ENCODE measurements around the gene VASN. TPM values are rescaled to one million over a fixed set of nuclear protein-coding genes. Genes with fewer than 3 reads are reported as not detected.

Gene VASN
- total RNA-seq, 1 donor from 2014 or later = 0.67 TPM

DNA sequence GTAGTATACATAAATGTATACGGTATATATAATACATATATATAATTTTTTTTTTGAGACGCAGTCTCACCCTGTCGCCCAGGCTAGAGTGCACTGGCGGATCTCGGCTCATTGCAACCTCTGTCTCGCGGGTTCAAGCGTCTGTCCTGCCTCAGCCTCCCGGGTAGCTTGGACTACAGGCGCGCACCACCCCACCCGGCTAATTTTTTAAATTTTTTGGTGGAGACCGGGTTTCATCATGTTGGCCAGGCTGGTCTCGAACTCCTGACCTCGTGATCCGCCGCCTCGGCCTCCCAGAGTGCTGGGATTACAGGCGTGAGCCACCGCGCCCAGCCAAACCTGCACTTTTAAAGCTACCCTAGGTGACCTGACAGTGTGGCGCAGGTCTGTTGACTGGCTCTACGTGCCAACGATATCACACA is 21.3 kb upstream of the VASN start:
- Mint-ChIP-seq H3K27ac (ENCODE audit: unreplicated experiment) (peak overlapping the region; percentile 88), H3K27me3 (ENCODE audit: unreplicated experiment) (peaks cover 8% of the 10 kb centered on the region)

DNA sequence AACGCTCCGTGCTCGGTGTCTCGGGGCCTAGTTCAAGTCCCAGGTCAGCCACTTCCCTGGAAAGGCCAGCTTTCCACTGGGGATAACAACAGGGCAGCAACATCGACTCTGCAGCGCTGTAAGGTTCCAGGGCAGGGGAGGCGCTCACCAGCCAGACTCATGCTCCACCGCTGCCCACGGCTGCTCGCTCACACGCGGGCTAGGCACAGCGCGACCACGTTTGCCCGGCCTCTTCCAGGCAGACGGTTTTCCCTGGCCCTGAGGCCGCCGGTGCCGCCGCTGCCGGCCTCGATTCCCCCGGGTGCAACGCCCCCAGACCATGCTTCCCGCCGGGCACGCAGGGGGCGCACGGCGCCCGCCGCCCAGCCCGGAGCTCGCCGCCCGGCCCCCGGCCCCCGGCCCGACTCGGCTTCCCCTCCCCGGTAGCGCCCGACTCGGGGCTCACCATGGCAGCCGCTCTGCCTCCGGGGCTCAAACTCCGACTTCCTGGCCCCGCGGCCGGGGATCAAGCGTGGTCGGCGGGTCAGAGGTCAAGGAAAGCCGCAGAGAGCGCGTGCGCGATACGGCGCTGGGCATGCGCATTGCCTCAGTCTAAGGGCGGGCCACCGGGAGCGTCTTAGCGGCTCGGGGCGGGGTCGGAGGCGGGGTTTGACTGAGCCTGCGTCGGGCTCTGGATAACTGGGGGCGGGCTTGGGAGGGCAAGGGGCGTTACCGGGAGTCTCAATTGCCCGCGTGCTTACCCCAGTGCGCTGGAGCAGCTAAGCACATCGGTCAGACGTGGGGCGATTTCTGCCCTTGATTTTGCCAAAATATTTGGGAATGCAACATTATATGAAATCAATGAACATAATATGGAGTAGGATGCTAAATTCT is 20.6 kb upstream of the VASN start, which contains the start of gene PAM16:
Gene PAM16, minus strand, starts transcription at position 535 of the 873 bp plus-strand sequence. Its CDS starts 87 bp downstream, at position 448.
- Mint-ChIP-seq H3K9me3 (ENCODE audit: unreplicated experiment) (no peaks in the 10 kb centered on the region), H3K27me3 (ENCODE audit: unreplicated experiment) (peaks cover 8% of the 10 kb centered on the region), H3K27ac (ENCODE audit: unreplicated experiment) (peak within 1 kb of the TSS; percentile 88), H3K36me3 (ENCODE audit: low read depth, unreplicated experiment) (peaks cover 10% of the 10 kb centered on the region), H3K4me1 (ENCODE audit: unreplicated experiment) (peaks cover 15% of the 10 kb centered on the region), H3K4me3 (ENCODE audit: unreplicated experiment) (peak within 1 kb of the TSS; percentile 97)
- TF ChIP-seq, protein P1, sequence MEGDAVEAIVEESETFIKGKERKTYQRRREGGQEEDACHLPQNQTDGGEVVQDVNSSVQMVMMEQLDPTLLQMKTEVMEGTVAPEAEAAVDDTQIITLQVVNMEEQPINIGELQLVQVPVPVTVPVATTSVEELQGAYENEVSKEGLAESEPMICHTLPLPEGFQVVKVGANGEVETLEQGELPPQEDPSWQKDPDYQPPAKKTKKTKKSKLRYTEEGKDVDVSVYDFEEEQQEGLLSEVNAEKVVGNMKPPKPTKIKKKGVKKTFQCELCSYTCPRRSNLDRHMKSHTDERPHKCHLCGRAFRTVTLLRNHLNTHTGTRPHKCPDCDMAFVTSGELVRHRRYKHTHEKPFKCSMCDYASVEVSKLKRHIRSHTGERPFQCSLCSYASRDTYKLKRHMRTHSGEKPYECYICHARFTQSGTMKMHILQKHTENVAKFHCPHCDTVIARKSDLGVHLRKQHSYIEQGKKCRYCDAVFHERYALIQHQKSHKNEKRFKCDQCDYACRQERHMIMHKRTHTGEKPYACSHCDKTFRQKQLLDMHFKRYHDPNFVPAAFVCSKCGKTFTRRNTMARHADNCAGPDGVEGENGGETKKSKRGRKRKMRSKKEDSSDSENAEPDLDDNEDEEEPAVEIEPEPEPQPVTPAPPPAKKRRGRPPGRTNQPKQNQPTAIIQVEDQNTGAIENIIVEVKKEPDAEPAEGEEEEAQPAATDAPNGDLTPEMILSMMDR (IDR thresholded peaks at IDR 0.05; ENCODE audit: unreplicated experiment) = no peak
- DNase-seq (ENCODE audit: low spot score) = peak; percentile 99

More for the DNA sequence above, 21.3 kb upstream of the VASN start:
- peaks cover 15% of the 10 kb centered on the region for H3K4me1 Mint-ChIP-seq (ENCODE audit: unreplicated experiment)
- peak overlapping the region; percentile 97 for H3K4me3 Mint-ChIP-seq (ENCODE audit: unreplicated experiment)
- TF ChIP-seq, protein P1 (IDR thresholded peaks at IDR 0.05; ENCODE audit: unreplicated experiment) = no peak
- peaks cover 10% of the 10 kb centered on the region for H3K36me3 Mint-ChIP-seq (ENCODE audit: low read depth, unreplicated experiment)
- no peaks in the 10 kb centered on the region for H3K9me3 Mint-ChIP-seq (ENCODE audit: unreplicated experiment)
- DNase-seq (ENCODE audit: low spot score) = no peak

DNA sequence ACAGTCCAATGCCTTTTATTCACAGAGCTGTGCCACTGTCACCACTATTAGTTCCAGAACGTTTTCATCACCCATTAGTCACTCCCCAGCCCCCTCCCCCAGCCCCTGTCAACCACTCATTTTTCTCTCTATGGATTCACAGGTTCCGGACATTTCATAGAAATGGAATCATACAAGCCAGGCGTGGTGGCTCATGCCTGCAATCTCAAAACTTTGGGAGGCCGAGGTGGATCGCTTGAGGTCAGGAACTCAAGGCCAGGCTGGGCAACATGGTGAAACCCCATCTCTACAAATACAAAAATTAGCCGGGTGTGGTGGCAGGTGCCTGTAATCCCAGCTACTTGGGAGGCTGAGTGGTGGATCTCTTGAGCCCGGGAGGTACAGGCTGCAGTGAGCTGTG is 19.8 kb upstream of the VASN start:
- TF ChIP-seq, protein P1 (IDR thresholded peaks at IDR 0.05; ENCODE audit: unreplicated experiment) = no peak
- DNase-seq (ENCODE audit: low spot score) = no peak
- Mint-ChIP-seq H3K4me3 (ENCODE audit: unreplicated experiment) (peak overlapping the region; percentile 88), H3K36me3 (ENCODE audit: low read depth, unreplicated experiment) (peaks cover 10% of the 10 kb centered on the region), H3K9me3 (ENCODE audit: unreplicated experiment) (no peaks in the 10 kb centered on the region), H3K4me1 (ENCODE audit: unreplicated experiment) (peaks cover 15% of the 10 kb centered on the region), H3K27me3 (ENCODE audit: unreplicated experiment) (peaks cover 11% of the 10 kb centered on the region), H3K27ac (ENCODE audit: unreplicated experiment) (no peak overlapping the region)

DNA sequence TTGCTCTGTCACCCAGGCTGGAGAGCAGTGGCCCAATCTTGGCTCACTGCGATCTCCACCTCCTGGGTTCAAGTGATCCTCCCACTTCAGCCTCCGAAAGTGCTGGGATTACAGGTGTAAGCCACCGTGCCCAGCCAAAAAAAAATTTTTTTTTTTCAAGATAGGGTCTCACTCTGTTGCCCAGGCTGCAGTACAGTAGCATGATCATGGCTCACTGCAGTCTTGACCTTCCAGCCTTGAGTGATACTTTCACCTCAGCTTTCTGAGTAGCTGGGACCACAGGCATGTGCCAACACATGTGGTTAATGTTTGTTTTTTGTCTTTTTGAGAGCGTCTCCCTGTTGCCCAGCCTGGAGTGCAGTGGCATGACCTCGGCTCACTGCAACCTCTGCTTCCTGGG is 18.8 kb upstream of the VASN start:
- Mint-ChIP-seq H3K27me3 (ENCODE audit: unreplicated experiment) (peaks cover 11% of the 10 kb centered on the region), H3K36me3 (ENCODE audit: low read depth, unreplicated experiment) (peaks cover 10% of the 10 kb centered on the region), H3K4me3 (ENCODE audit: unreplicated experiment) (no peak overlapping the region), H3K27ac (ENCODE audit: unreplicated experiment) (no peak overlapping the region), H3K4me1 (ENCODE audit: unreplicated experiment) (peaks cover 15% of the 10 kb centered on the region), H3K9me3 (ENCODE audit: unreplicated experiment) (no peaks in the 10 kb centered on the region)
- TF ChIP-seq, protein P1 (IDR thresholded peaks at IDR 0.05; ENCODE audit: unreplicated experiment) = no peak
- DNase-seq (ENCODE audit: low spot score) = no peak

DNA sequence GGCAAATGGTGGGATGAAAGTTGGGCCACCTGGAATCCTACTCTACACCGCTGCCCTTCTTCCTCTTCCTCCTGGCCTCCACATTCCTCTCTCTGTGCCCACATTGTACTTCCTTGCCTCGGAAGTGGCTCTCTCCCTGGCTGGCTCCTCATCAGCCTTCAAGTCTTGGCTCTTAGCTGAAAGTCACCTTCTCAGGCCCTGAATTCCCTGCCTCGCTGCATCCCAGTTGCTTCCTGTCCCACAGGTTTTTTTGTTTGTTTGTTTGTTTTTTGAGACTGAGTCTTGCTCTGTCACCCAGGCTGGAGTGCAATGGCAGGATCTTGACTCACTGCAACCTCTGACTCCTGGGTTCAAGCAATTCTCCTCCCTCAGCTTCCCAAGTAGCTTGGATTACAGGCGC is 18.0 kb upstream of the VASN start:
- DNase-seq (ENCODE audit: low spot score) = no peak
- Mint-ChIP-seq H3K4me3 (ENCODE audit: unreplicated experiment) (peak overlapping the region; percentile 52), H3K27me3 (ENCODE audit: unreplicated experiment) (peaks cover 8% of the 10 kb centered on the region), H3K36me3 (ENCODE audit: low read depth, unreplicated experiment) (peaks cover 7% of the 10 kb centered on the region), H3K27ac (ENCODE audit: unreplicated experiment) (peak overlapping the region; percentile 88), H3K9me3 (ENCODE audit: unreplicated experiment) (no peaks in the 10 kb centered on the region), H3K4me1 (ENCODE audit: unreplicated experiment) (peaks cover 15% of the 10 kb centered on the region)
- TF ChIP-seq, protein P1 (IDR thresholded peaks at IDR 0.05; ENCODE audit: unreplicated experiment) = no peak

All from endothelial cell (in vitro differentiated cells).